CD4-positive, alpha-beta T cell treated with Interferon gamma for 1 hour (primary cell): Measurements from ENCODE around the gene MZF1.

Experiments used
- DNase-seq: peaks from one replicate; pipeline ENCODE4 v3.0.0-alpha.2; 2020

The MZF1 gene

GRCh38 chr19:58538257-58539168 lies 34.6 kb downstream of the MZF1 start:
- DNase-seq = peak; percentile 47

- no peak for DNase-seq
Measured at GRCh38 chr19:58536852-58537798, 36.0 kb downstream of the MZF1 start.

GRCh38 chr19:58535857-58536256 lies 37.3 kb downstream of the MZF1 start:
- DNase-seq = no peak

- no peak for DNase-seq
Measured at GRCh38 chr19:58531034-58531840, 41.9 kb downstream of the MZF1 start.

- no peak for DNase-seq
Measured at GRCh38 chr19:58529405-58529804, 43.7 kb downstream of the MZF1 start.

GRCh38 chr19:58522709-58523108 lies 50.4 kb downstream of the MZF1 start:
- DNase-seq = no peak

- no peak for DNase-seq
Measured at GRCh38 chr19:58521651-58522050, 51.5 kb downstream of the MZF1 start.

GRCh38 chr19:58520257-58520599 lies 52.9 kb downstream of the MZF1 start:
- DNase-seq = no peak

- peak; percentile 93 for DNase-seq
Measured at GRCh38 chr19:58519355-58520256, 53.5 kb downstream of the MZF1 start, which contains the start of gene ZBTB45. ZBTB45 (minus strand) TSS chr19:58519810; CDS start chr19:58517673, 2,137 bp downstream.

GRCh38 chr19:58519087-58519354 lies 54.1 kb downstream of the MZF1 start:
- DNase-seq = peak; percentile 38

- no peak for DNase-seq
Measured at GRCh38 chr19:58518256-58519086, 54.7 kb downstream of the MZF1 start.

- DNase-seq = no peak
Measured at GRCh38 chr19:58516964-58517833, 55.9 kb downstream of the MZF1 start.

- no peak for DNase-seq
Measured at GRCh38 chr19:58516246-58516836, 56.8 kb downstream of the MZF1 start.

- no peak for DNase-seq
Measured at GRCh38 chr19:58515259-58515658, 57.9 kb downstream of the MZF1 start.

- DNase-seq = no peak
Measured at GRCh38 chr19:58514564-58515022, 58.5 kb downstream of the MZF1 start.

- peak; percentile 92 for DNase-seq
Measured at GRCh38 chr19:58513694-58514563, 59.2 kb downstream of the MZF1 start.

GRCh38 chr19:58513213-58513693 lies 59.9 kb downstream of the MZF1 start:
- no peak for DNase-seq
